NCI-H187 (cell line): ENCODE results near the gene CEP57L1.

Experiments used
- DNase-seq, 2 experiments: peaks; one replicate each; lab custom pipeline; 2025; lab: John Stamatoyannopoulos, UW

The CEP57L1 gene

DNA sequence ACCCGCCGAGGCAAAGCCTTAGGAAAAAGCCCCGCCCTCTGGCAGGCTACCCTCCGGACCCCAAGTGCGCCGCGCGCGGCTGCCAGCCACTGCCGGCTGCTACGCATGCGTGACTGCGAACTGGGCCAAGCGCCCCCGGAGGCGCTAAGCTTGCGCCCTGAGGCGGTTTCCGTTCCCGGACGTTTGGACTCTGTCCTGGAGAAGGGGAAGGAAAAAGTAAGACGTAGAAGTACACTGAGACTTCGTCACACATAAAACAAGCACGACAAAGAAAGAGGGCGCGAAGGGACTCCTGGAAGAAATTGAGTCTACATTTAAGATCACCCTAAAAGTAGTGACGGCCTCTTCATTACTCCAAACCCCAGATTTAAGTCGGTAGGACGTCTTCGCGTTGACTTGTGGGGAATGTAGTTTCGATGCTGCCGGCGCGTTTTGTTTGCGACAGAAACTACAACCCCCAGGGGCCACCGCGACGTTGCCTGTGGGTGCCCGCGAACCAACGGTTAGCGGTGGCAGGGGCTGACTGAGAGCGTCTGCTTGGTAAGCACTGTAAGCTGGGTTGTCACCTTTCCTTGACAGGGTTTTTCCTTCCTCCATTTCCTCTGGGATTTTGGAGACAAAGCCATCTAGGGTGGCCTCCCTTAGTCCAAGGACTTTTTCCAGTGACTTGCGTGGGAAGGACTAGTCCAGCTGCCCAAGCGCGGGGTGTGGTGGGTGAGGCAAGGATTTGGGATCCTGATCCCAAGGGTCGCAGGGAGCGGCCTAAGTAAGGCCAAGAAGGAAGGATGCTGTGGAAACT is at the start of gene CEP57L1:
CEP57L1 (plus strand) TSS at position 472 of the 799 bp plus-strand sequence. CDS start 49,715 bp downstream, outside the sequence.
- DNase-seq: peak; percentile 89 to 94

GRCh38 chr6:109048176-109048575 is 47.1 kb upstream of the CEP57L1 start:
- DNase-seq: no peak

GRCh38 chr6:109048670-109049415 is 46.5 kb upstream of the CEP57L1 start:
- no peak for DNase-seq

DNA sequence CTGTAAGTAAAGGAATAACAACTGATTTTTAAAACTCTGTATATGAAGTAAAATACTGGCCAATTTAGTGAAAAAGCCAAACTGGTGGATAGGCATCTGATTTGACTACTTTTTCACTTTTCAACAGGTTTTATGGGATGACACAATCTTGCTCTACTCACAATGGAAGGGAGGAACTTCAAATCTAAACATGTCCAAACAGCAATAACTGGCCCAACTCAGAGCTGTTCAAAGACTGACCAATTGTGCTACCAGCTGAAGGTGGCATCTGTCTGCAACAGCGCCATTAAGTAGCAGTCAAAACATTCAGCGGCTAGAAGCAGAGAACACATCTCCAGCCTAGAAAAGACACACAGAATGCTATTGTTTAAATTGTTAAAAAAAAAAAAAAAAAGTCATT is 45.3 kb upstream of the CEP57L1 start:
- no peak for DNase-seq

DNA sequence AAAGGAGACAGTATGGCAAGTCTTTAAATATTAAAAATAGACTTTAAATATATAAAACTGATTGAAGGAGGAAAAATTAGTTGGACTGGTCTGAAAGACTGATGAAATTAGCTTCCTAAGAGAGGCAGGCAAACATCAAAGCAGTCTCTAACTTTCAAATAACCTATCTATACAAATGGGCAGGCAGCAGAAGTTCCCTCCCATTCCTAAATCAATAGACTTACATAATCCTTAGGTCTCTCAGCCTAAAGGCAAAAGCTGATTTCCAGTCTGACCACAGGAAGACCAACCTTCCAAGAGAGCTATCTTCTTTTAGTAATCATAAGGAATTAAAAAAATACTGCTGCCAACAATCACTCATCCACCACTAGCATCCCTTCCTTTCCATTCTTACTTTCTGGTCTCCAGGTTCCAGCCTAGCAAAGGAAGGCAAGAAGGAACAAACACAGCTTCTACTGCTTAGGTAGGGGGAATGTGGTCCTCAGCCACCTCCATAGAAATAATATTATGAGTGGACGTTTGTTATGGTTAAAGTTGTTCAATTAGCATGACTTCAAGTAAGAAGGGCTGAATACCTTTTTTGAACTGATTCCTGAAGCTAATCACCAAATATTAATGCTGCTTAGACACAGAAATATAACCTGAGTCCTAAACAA is 44.7 kb upstream of the CEP57L1 start:
- no peak for DNase-seq

GRCh38 chr6:109051301-109052017 is 43.8 kb upstream of the CEP57L1 start:
- no peak for DNase-seq

DNA sequence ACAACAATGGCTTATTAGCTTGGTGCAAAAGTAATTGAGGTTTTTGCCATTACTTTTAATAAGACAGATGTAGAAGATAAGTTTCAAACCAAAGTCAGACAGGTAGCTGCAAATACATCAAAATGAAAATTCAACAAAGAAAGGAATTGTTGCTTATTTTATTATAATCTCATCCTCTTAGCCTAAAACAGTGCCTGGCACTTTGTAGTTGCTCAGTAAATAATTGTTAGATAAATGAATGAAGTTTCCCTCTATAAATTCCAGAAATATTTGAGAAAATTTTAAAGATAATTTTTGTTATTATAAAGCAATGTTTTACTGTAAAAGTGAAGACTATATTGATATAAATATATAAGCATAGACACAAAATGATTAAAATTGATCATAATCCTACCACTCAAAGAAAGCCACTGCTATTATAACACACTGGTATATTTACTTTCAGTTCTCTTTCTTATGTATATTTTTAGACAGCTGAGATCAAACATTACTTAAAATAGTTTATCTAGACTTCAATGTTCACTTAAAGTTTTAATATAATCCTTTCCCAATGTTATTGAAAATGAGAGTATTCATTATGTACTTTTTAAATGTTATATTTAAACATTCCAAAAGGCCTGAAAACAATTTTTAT is 43.2 kb upstream of the CEP57L1 start:
- no peak for DNase-seq

GRCh38 chr6:109052852-109053251 is 42.5 kb upstream of the CEP57L1 start:
- no peak for DNase-seq

DNA sequence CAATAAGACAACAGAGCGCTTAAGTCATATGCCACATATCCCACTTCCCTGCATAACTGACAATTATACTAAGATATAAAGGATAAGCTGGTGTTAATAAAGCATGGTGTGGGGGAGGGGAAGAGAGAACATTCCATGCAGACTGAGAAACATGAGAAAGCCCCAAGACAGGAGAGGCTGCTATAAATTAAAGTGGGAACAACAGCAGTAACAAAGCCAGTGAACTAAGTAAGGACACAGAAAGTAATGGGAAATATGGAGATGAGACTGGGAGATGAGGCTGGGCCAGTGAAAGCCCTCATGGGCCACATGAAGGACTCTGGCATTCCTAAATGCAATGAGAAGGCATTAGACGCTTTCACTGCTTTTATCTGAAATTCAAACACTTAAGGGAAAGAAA is 42.0 kb upstream of the CEP57L1 start:
- no peak for DNase-seq

GRCh38 chr6:109055771-109056235 is 39.5 kb upstream of the CEP57L1 start:
- no peak for DNase-seq

GRCh38 chr6:109056661-109057060 is 38.6 kb upstream of the CEP57L1 start:
- DNase-seq: no peak

DNA sequence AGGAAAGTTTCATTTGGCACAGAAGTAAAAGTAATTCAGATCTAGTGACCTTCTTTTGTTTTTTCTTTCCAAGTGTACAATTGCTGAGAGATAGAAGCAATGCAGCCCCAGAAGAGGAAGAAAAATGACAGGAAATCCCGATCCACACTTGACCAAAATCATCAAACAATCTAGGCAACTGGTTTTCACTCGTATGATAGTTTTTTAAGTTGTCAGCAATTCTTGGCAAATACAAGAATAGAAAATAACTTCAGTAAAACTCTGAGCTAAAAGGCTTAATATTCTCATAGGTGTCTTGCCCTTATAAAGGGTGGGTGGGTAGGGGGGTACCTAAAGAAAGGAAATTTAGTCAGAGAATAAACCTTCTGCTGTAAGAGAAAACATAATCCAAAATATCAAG is 36.7 kb upstream of the CEP57L1 start:
- no peak for DNase-seq

- DNase-seq: no peak
Measured at GRCh38 chr6:109059153-109059552, 36.2 kb upstream of the CEP57L1 start.

- DNase-seq: no peak
Measured at GRCh38 chr6:109059571-109060021, 35.7 kb upstream of the CEP57L1 start.

- DNase-seq: no peak
Measured at GRCh38 chr6:109060571-109060970, 34.7 kb upstream of the CEP57L1 start.

GRCh38 chr6:109062216-109062615 is 33.1 kb upstream of the CEP57L1 start:
- no peak for DNase-seq

DNA sequence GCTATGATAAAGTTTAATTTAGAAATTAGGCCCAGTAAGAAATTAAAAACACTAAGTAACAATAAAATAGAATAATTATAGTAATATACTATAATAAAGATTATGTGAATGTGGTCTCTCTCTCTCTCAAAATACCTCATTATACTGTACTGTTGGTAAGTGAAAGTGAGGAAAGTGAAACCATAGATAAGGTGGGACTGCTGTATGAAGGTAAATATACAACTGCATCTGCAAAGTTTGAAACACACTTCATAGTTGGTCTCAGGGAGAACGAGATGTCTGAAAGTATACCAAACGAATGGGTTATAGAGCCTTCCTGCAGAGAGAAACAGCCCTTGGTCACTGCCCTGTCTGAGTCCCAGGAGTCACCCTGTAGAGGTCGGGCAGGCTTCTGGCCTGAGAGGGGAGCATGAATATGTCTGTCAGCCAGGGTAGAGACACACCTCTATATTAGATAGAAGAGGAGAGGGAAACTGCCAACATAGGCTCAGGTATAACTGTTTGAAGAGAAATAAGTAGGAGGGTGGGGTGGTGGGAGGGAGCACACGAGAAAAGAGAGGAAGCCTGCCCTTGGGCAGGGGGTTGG is 32.4 kb upstream of the CEP57L1 start:
- DNase-seq: no peak

DNA sequence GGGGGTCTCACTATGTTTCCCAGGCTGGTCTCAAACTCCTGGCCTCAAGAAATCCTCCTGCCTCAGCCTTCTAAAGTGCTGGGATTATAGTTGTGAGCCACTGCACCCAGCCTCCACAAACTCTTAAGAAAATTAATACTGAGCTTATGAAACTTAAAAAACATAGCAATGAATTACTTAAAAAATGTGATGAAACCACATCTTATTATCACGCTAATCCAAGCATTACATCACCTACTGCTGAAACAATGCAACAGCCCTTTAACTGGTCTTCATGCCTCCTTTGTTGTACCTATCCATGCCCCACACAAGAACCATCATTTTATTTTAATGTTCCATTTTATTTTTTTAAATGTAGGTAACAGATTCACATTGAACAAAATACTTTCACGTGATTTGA is 25.6 kb upstream of the CEP57L1 start:
- no peak for DNase-seq

DNA sequence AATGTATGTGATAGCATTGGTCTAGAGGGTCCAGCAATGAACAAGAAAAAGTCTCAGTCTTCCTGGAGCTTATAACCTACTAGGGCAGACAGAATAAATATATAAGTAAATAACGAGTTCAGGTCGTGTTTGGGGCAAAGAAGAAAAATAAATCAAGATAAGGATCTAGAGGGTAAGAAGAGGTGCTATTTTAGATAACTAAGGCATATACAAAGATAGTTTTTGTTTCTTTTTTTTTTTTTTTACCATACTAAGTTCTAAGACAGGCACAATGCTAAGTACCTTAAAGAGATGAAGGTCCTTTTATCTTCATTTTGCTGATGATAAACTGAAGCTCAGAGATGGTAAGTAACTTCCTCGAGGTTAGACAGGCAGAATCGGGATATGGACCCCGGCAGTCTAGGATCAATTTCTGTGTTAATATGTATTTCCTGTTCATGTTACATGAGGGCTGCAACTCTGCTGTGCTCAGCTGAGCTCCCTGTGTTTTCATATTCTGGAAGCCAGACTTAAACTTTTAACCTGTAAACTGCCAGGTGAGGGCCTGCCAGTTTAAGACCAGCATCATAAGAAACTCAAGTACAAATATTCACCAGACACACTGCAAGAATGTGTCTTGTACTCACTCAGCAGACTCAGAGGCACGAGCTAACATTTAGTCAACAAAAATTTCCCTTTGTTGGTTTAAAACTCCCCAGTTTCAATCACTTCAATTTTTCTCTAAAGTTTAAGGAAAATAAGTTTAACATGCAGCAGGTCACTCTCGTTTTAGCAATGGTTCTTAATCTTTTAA is 24.0 kb upstream of the CEP57L1 start:
- DNase-seq: no peak
